ENCODE measurements around the gene SNAI3. TPM values are rescaled to one million over a fixed set of nuclear protein-coding genes. Genes with fewer than 3 reads are reported as not detected.

The SNAI3 gene
- total and polyA plus RNA-seq, 2 experiments from 2014 or later, result 10.3 to 19.4 TPM

DNA sequence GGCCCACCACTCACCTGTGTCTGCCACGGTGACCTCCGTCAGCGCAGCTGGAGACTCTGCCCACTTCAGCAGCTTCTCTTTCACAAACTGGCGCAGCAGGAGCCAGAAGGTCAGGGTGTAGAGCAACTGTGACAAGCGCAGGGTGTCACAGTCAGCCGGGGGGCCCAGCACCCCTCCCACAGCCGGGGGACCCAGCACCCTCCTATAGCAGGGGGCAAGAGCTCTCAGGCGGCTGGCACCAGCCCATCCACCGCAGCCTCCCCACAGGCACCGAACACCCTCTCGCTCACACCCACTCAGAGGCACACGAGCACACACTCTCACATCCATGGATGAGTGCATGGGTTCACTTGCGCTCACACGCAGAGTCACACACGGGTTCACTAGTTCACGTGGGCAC lies 48.8 kb upstream of the SNAI3 start:
- no peak for TF ChIP-seq STAT1 (IDR thresholded peaks at IDR 0.05; ENCODE audit: unreplicated experiment)
- no peak for TF ChIP-seq POLR2AphosphoS5 (IDR thresholded peaks at IDR 0.05; ENCODE audit: low read depth)
- no peak for TF ChIP-seq JUNB (IDR thresholded peaks at IDR 0.05; ENCODE audit: unreplicated experiment)
- TF ChIP-seq ZNF114 (CRISPR knock-in tag; IDR thresholded peaks at IDR 0.05), result no peak
- TF ChIP-seq ZNF331 (CRISPR knock-in tag; IDR thresholded peaks at IDR 0.05; ENCODE audit: low read depth), result no peak
- no peak for TF ChIP-seq EZH2 (IDR thresholded peaks at IDR 0.05; ENCODE audit: low read depth, unreplicated experiment)
- TF ChIP-seq, protein P1, sequence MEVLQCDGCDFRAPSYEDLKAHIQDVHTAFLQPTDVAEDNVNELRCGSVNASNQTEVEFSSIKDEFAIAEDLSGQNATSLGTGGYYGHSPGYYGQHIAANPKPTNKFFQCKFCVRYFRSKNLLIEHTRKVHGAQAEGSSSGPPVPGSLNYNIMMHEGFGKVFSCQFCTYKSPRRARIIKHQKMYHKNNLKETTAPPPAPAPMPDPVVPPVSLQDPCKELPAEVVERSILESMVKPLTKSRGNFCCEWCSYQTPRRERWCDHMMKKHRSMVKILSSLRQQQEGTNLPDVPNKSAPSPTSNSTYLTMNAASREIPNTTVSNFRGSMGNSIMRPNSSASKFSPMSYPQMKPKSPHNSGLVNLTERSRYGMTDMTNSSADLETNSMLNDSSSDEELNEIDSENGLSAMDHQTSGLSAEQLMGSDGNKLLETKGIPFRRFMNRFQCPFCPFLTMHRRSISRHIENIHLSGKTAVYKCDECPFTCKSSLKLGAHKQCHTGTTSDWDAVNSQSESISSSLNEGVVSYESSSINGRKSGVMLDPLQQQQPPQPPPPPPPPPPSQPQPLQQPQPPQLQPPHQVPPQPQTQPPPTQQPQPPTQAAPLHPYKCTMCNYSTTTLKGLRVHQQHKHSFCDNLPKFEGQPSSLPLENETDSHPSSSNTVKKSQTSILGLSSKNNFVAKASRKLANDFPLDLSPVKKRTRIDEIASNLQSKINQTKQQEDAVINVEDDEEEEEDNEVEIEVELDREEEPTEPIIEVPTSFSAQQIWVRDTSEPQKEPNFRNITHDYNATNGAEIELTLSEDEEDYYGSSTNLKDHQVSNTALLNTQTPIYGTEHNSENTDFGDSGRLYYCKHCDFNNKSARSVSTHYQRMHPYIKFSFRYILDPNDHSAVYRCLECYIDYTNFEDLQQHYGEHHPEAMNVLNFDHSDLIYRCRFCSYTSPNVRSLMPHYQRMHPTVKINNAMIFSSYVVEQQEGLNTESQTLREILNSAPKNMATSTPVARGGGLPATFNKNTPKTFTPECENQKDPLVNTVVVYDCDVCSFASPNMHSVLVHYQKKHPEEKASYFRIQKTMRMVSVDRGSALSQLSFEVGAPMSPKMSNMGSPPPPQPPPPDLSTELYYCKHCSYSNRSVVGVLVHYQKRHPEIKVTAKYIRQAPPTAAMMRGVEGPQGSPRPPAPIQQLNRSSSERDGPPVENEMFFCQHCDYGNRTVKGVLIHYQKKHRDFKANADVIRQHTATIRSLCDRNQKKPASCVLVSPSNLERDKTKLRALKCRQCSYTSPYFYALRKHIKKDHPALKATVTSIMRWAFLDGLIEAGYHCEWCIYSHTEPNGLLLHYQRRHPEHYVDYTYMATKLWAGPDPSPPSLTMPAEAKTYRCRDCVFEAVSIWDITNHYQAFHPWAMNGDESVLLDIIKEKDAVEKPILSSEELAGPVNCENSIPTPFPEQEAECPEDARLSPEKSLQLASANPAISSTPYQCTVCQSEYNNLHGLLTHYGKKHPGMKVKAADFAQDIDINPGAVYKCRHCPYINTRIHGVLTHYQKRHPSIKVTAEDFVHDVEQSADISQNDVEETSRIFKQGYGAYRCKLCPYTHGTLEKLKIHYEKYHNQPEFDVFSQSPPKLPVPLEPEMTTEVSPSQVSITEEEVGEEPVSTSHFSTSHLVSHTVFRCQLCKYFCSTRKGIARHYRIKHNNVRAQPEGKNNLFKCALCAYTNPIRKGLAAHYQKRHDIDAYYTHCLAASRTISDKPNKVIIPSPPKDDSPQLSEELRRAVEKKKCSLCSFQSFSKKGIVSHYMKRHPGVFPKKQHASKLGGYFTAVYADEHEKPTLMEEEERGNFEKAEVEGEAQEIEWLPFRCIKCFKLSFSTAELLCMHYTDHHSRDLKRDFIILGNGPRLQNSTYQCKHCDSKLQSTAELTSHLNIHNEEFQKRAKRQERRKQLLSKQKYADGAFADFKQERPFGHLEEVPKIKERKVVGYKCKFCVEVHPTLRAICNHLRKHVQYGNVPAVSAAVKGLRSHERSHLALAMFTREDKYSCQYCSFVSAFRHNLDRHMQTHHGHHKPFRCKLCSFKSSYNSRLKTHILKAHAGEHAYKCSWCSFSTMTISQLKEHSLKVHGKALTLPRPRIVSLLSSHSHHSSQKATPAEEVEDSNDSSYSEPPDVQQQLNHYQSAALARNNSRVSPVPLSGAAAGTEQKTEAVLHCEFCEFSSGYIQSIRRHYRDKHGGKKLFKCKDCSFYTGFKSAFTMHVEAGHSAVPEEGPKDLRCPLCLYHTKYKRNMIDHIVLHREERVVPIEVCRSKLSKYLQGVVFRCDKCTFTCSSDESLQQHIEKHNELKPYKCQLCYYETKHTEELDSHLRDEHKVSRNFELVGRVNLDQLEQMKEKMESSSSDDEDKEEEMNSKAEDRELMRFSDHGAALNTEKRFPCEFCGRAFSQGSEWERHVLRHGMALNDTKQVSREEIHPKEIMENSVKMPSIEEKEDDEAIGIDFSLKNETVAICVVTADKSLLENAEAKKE (CRISPR knock-in tag; IDR thresholded peaks at IDR 0.05), result no peak
- TF ChIP-seq NANOG (IDR thresholded peaks at IDR 0.05; ENCODE audit: borderline replicate concordance), result no peak
- no peak for TF ChIP-seq EZH2phosphoT487 (IDR thresholded peaks at IDR 0.05; ENCODE audit: unreplicated experiment)
- Mint-ChIP-seq H3K27me3 (ENCODE audit: insufficient read depth, low read depth, poor library complexity) (peaks cover 11% of the 10 kb centered on the region), H3K4me3 (no peak overlapping the region), H3K4me1 (no peaks in the 10 kb centered on the region), H3K27ac (no peak overlapping the region), H3K36me3 (ENCODE audit: low read depth) (peaks cover 5% of the 10 kb centered on the region; the same call in 1 of the 3 replicates), H3K9me3 (no peaks in the 10 kb centered on the region)
- DNase-seq (ENCODE audit: low spot score) (no peak), ATAC-seq (no peak)
- Histone ChIP-seq H3K4me1 (ENCODE audit: insufficient read depth) (no peaks in the 10 kb centered on the region), H3K4me2 (no peak overlapping the region), H3K4me3 (no peak overlapping the region), H3K9me2 (ENCODE audit: insufficient read depth) (no peaks in the 10 kb centered on the region), H3K36me3 (ENCODE audit: insufficient read depth) (no peaks in the 10 kb centered on the region), H2AFZ (no peak overlapping the region), H3K27ac (ENCODE audit: low read depth) (no peak overlapping the region), H3F3A (replicated peaks; ENCODE audit: low read depth) (no peaks in the 10 kb centered on the region), H4K20me1 (replicated peaks; ENCODE audit: insufficient read depth) (no peaks in the 10 kb centered on the region), H3K79me2 (replicated peaks; ENCODE audit: insufficient read depth) (no peaks in the 10 kb centered on the region), H3K27me3 (ENCODE audit: insufficient read depth) (no peaks in the 10 kb centered on the region)

All from GM23338 (cell line).